GM21360 (cell line): Measurements from ENCODE around the gene GULP1.
"Not testable (repeated sequence)": the region's sequence is repeated elsewhere in the genome, so short reads cannot be mapped to it uniquely, and the experiment has no call there.

Experiments used
- ATAC-seq: cut with Tn5 transposase; IDR thresholded peaks from one replicate; pipeline ENCODE4 v1.9.1; 2021; ENCODE audit warnings: mild to moderate bottlenecking, moderate library complexity; ENCODE audit not compliant: unreplicated experiment

The GULP1 gene

DNA sequence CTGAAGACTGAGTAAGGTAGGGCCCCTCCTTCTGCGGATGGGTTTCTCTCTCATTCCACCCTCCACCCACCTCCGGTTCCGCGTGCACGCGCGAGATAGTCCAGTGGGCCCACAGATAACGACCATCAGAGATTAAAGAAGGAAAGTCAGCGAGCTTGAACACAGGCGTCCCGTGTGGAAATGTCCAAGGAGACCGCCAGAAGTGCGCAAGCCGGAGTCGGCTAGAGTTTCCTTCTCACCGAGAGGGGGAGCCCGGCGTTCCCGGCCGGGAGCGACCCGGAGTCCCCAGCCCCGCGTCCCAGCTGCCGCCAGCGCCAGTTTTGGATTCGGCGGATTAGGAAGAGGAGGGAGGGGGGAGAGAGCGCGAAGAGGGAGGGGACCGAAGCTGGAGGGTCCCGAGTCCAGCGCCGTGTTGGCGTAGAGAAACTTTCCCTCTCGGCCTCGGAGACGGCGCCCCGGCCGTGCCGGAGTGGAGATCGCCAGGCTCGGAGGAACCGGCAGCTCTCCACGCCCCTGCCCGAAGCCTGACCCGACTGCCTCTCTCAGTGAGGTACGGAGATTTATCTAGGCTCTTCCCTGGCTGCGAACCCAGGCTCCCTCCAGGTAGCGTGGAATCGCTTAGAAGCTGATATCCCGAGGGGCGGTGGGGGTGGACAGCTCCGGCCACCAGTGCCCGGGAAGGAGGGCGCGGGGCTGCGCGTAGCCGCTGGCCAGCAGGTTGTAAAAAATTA, at the start of gene GULP1:
TSS of gene GULP1 (plus strand) at position 258 of the 731 bp plus-strand sequence. CDS start 185,829 bp downstream, outside the sequence.
- ATAC-seq: no peak

- no peak for ATAC-seq
These were observed 48.3 kb upstream of the GULP1 start for GRCh38 chr2:188243381-188243780.

GRCh38 chr2:188244383-188244782, 47.3 kb upstream of the GULP1 start:
- no peak for ATAC-seq

DNA sequence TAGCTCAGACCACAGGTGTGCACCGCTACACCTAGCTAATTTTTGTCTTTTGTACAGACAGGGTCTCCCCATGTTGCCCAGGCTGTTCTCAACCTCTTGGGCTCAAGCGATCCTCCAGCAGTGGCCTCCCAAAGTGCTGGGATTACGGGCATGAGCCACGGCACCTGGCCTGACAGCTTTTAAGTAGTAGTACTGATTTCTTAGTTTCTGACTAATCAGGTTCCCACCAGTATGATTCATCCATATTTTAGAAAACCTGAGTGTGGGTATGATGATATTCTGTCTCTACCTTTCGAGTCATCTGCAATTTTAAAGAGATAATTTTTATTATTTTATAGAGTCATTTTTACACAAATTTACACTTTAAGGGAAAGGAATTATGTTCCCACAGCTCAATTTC, 46.4 kb upstream of the GULP1 start:
- ATAC-seq: no peak

DNA sequence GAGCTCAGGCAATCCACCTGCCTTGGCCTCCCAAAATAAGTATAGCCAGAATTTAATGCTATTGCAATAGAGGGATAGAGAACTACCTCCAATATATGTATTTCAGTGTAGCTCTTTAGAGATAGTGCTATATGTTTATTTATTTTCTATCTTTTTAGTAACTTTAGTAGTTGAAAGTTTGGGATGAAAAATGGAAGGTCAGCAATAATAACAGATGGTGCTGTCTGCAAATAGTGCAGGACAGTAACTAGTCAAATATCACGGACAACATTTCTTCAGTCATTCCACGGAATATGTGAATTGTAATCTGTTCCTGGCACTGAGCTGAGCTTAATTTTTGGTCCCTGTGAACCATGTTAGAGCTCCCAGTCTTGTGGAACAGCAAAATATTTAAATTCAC, 43.2 kb upstream of the GULP1 start:
- ATAC-seq: no peak

DNA sequence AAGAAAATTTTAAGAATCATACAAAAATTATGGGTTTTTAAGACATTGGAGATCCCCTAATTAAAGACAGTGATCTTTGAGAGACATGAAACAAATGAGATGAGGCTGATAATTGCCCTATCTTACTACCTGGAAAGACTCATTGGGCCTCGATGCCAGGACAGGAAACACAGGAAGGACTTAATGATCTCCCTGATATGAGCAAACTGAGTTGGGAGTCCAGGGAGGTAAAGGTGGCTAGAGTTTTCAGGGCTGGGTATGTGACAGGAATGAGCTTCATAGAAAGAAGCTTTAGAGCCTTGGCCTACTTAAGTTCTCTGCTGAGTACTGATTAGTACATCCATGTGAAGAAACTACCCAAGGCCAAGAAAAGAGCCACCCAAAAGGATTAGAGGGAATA, 40.6 kb upstream of the GULP1 start:
- no peak for ATAC-seq

- no peak for ATAC-seq
These were observed 35.3 kb upstream of the GULP1 start for GRCh38 chr2:188256420-188256819.

- no peak for ATAC-seq
These were observed 26.4 kb upstream of the GULP1 start for GRCh38 chr2:188265315-188265714.

DNA sequence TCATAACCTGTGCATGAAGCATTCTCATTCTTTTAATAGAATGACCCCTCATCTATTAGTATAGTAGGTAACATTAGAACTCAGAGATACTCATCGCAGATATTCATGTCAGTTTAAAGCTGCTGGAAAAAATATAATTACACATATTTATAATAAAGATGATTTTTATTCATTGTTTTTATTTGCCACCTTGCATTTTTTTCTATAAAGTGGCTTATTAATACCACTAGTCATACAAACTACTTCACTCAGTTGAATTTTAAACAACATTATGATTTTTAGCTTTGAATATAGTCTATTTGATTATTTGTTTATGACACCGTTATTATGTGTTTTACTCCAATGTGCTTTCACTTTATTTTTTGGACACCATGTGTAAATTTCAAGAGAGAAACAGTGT, 23.9 kb upstream of the GULP1 start:
- ATAC-seq: no peak

DNA sequence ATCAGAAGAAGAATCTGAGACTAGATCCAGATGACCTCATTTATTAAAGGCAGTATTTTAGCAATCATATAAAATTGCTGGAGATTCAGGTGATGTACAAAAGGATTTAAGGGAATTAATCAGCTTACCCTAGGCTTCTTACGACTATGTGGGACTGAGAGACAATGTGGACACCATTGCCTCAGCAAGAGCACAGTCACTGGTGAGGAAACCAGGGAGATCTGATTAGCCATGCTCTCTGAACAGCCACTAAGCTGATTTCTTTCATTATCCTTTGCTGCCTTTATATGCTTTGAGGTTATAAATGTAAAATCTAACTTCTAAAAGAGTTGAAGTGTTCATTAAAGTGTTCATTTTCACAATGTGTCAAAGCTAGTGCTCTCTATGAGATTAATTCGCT, 22.7 kb upstream of the GULP1 start:
- no peak for ATAC-seq

DNA sequence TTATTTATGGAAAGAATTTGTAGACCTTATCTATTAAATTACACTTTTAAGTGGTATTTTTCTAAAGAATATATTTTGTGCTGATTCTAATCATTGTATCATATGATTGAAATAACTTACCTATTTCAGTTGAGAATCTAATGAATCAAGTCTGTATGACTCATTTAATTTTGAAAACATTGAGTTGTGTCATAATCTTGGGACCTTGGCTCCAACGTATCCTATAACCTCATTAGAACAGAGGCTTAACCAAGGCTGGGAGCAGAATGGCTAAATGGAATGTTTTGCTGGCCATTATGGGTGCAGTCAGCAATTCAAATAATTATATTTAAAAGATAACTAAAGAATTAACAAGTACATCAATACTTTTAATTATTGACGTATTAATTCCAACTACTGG, 19.6 kb upstream of the GULP1 start:
- ATAC-seq: no peak

DNA sequence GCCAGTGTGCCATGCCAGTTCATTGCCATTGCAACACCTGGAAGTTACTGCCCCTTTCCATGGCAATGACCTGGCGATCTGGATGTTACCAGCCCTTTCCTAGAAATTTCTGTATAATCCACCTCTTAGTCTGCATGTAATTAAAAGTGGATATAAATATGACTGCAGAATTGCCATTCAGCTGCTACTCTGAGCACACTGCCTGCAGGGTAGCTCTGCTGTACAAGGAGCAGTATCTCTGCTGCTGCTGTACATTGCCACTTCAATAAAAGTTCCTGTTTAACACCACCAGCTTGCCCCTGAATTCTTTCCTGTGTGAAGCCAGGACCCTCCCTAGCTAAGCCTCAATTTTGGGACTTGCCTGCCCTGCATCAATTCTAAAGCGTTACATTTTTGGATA, 17.4 kb upstream of the GULP1 start:
- no peak for ATAC-seq

GRCh38 chr2:188276255-188276654, 15.4 kb upstream of the GULP1 start:
- ATAC-seq: no peak

DNA sequence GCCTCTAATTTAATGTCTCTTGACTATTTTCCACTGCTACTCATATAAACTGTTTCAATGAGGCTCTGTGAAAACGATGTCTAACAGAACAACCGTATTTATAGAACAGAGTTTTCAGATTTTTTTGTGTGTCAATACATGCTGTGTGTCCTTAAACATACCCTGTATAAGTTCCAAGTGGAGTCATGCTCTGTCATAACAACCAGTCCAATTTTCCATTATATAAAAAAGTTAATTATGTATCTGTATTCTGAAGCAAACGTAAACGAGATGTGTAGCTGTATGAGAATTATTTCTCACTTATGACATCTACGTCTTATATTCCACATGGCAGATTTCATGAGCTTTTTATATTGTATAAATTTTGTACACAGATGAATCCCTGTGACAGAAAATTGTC, 13.9 kb upstream of the GULP1 start:
- no peak for ATAC-seq

- no peak for ATAC-seq
These were observed 13.1 kb upstream of the GULP1 start for GRCh38 chr2:188278388-188279092.

DNA sequence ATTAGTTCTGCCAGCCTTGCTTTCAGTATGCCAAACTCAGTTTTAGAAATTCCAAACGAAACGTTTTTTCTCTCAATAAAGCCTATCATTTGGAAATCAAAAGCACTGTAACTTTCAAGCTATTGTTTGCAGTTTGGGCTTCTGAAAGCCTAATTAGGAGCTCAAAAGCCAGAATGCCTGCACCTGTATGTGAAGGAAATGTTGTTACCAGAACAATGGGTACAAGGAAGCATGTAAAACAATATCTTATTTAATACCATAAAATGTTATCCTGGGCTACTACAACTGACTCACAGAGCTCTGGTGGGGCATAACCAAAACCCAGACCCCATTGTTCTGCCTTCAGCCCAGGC, 12.6 kb upstream of the GULP1 start:
- no peak for ATAC-seq

- no peak for ATAC-seq
These were observed 10.9 kb upstream of the GULP1 start for GRCh38 chr2:188280811-188281222.

DNA sequence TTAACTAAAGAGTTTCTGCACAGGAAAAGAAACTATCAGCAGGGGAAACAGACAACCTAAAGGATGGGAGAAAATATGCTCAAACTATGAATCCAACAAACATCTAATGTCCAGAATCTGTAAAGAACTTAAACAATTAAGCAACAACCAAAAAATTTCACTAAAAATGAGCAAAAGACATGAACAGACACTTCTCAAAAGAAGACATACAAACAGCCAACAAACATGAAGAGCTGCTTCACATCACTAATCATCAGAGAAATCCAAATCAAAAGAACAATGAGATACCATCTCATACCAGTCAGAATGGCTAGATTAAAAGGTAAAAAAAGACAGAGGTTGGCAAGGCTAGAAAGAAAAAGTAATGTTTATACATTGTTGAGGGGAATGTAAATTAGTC, 8.8 kb upstream of the GULP1 start:
- ATAC-seq: no peak

GRCh38 chr2:188284251-188284650, 7.4 kb upstream of the GULP1 start:
- not testable (repeated sequence) for ATAC-seq

DNA sequence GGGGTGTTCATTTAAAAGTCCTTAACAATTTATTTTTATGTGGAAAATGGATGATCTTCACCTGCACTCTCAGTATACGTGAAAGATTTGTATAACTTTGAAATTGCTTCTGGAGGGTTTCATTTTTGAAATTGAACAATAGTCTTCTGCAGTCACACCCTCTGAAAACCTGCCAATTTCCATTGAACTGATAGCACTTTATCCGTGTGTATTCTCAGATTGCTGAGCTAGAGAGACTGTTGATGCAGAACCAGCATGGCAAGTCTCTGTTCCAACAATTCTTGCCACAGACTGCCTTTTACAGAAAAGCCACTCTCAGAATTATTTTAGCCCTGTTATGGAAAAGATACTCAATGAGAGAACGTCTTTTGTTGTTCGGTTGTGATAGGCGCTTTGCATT, 6.6 kb upstream of the GULP1 start:
- no peak for ATAC-seq

DNA sequence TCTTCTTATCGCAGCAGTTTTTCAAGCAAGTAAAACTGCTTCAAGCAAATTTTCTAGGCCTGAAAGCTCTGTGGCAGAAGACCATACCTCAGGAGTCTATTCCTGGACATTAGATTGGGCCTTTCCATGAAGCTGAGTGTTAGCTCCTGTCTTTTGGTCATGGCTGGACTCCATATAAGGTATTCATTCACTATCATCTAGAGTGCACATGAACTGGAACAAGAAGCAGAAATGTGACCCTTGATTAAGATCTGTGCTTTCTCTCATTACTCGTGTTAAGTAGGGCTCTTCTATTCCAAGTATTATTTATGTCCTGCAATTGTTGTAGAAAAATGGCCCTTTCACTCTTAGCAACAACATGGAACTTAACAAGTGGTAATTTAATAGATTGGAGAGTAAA, 5.9 kb upstream of the GULP1 start:
- no peak for ATAC-seq

DNA sequence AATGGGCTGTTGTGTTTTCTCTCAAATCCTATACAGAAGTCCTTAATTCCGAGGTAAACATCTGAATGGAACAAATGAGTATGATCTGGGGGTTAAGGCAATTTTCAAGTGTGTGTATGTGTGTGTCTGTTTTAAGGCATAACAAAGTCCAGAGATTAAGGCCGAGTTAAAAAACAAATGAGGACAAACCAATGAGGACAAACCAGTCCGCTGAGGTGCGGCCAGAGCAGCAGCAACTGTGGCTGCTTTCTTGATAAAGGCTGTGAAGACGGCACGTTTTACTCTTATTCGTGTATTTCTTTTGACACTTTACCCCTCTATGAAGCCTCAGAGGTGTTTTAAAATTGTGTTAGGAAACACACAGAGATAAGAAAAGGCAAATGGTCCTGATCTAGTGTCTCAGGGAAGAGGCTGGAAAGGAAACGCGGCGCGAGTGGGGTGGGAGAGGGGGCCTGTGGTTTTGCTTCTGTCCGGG, 495 bp upstream of the GULP1 start:
- no peak for ATAC-seq
